Pancreas (tissue), 10 donors: ENCODE data around the gene COX5A. TPM values are rescaled to one million over a fixed set of nuclear protein-coding genes. Genes with fewer than 3 reads are reported as not detected.
"Not testable (repeated sequence)": the region's sequence is repeated elsewhere in the genome, so short reads cannot be mapped to it uniquely, and the experiment has no call there.

Experiments used
- ATAC-seq, 4 donors: fragments of 200-7000 bp; cut with Tn5 transposase; one replicate each; pipeline versions ENCODE4 v1.8.0 to v1.9.1; 2020; ENCODE audit warnings: mild to moderate bottlenecking in 4 of 4, moderate library complexity in 4 of 4
- DNase-seq, 6 donors: peaks; one replicate each; pipeline ENCODE4 v3.0.0-alpha.2; 2020
- FAIRE-seq: peaks from 2 replicates; lab custom pipeline; 2012; peaks lifted over from hg19 to GRCh38; lab: Jason Lieb, UNC
- H3K27ac ChIP-seq, 4 donors: fragments of 200-600 bp; sonication (generic); 1 replicate in 3 of 4; 2 replicates in 1 of 4; pipeline versions ENCODE4 v1.5.0 to v1.8.0; 2020
- H3K27me3 ChIP-seq, 4 donors: fragments of 200-600 bp; one replicate each; pipeline ENCODE4 v1.8.0; 2021
- H3K36me3 ChIP-seq, 3 donors: fragments of 200-600 bp; sonication (generic) in 1 of 3; one replicate each; pipeline versions ENCODE4 v1.5.0 to v1.8.0; 2020 to 2021
- H3K4me1 ChIP-seq, 3 donors: fragments of 200-600 bp; one replicate each; pipeline ENCODE4 v1.8.0; 2021
- H3K4me3 ChIP-seq, 4 donors: fragments of 200-600 bp; sonication (generic) in 2 of 4; one replicate each; pipeline versions ENCODE4 v1.5.0 to v1.8.0; 2020 to 2021
- H3K9me3 ChIP-seq, 4 donors: fragments of 200-600 bp; one replicate each; pipeline ENCODE4 v1.8.0; 2021
- WGBS, 2 donors: extraction: QIAGEN DNeasy Blood & Tissue Kit; methylation state at CpG; one replicate each; pipeline ENCODE4 v1.1.7; 2013; 5-methylcytosine and 5-hydroxymethylcytosine counted together
- intact Hi-C, 3 donors: fragments of 100-400 bp; cut with DNase I; formaldehyde crosslinking; loops; one replicate each; pipeline versions ENCODE4 v1.11.1 to v1.14.2; 2022
- polyA plus RNA-seq, 2 donors: library from polyadenylated mRNA; stranded (reverse); fragments of 200-250 nt; gene quantifications; one replicate each; pipeline ENCODE4 v1.2.3, GENCODE V29; 2013
- total RNA-seq, 6 donors: library from RNA; stranded (reverse); fragmentation: NEBNext Ultra II Directional in 4 of 6; extraction: Animal tissue kit (Norgen Biotek cat#: 25700) in 4 of 6; gene quantifications; one replicate each; pipeline versions ENCODE4 v1.2.1 to v1.2.4, GENCODE V29; 2021 to 2023
- TF ChIP-seq, protein P1 (sequence below), 4 donors: fragments of 200-600 bp; sonication (generic) in 3 of 4; IDR thresholded peaks; one replicate each; pipeline versions ENCODE4 v1.5.0 to v1.8.0; 2021; ENCODE audit warnings: antibody characterized with exemption in 4 of 4
- donor health status: healthy with polysubstance abuse.
- donor health status: DM: no; HTN: no; CAD: no; lungs with moderate emphysema.
- donor health status: DM: no; HTN: no; CAD: no.
- donor health status: control.
- donor health status: control.
- donor health status: Bipolar disorder and iron deficiency.
- donor health status: DM: yes; HTN: yes; CAD: no.
- donor health status: DM: no; HTN: no; CAD: no.
- donor health status: DM: no; HTN: no; CAD: no.
- donor health status: DM: yes; HTN: yes; CAD: no.

COX5A gene
- total and polyA plus RNA-seq, 8 donors, result 76.4 to 127 (median 92.7) TPM

DNA sequence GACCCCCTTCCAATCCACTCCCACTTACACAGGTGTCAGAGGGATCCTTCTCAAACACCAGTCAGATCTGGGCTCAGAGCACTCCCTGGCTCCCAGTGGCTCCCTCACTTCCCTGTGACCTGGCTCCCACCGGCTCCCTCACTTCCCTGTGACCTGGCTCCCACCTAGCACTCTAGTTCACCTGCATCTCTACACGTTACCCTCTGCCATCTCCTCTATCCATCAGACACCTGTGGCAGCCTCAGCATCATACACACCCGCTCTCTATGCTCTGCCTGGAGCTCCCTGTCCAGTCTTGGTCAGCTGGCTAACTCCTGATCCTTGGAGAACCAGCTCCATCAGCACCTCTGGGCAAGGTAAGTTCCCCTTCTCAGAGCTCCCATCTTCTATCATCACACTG lies 13.1 kb upstream of the COX5A start:
- Histone ChIP-seq H3K4me3 (no peak overlapping the region), H3K4me1 (peaks cover 0 to 12% (median 9%) of the 10 kb centered on the region in 3 donors), H3K27me3 (no peaks in the 10 kb centered on the region), H3K36me3 (no peaks in the 10 kb centered on the region), H3K27ac (no peak overlapping the region), H3K9me3 (no peaks in the 10 kb centered on the region)
- 50 to 54% methylated on average over 3 of the region's 3 CpGs for WGBS, 2 donors
- ATAC-seq (no peak), FAIRE-seq (no peak), DNase-seq (no peak)
- TF ChIP-seq, protein P1, sequence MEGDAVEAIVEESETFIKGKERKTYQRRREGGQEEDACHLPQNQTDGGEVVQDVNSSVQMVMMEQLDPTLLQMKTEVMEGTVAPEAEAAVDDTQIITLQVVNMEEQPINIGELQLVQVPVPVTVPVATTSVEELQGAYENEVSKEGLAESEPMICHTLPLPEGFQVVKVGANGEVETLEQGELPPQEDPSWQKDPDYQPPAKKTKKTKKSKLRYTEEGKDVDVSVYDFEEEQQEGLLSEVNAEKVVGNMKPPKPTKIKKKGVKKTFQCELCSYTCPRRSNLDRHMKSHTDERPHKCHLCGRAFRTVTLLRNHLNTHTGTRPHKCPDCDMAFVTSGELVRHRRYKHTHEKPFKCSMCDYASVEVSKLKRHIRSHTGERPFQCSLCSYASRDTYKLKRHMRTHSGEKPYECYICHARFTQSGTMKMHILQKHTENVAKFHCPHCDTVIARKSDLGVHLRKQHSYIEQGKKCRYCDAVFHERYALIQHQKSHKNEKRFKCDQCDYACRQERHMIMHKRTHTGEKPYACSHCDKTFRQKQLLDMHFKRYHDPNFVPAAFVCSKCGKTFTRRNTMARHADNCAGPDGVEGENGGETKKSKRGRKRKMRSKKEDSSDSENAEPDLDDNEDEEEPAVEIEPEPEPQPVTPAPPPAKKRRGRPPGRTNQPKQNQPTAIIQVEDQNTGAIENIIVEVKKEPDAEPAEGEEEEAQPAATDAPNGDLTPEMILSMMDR (IDR thresholded peaks at IDR 0.05), result no peak
- intact Hi-C loops, result loop anchor here (5.0 to 10.0 kb wide), 3 partner anchors 179 to 316 kb away; partner anchors contain the start of gene C15orf39 (in 1 of the 3)

DNA sequence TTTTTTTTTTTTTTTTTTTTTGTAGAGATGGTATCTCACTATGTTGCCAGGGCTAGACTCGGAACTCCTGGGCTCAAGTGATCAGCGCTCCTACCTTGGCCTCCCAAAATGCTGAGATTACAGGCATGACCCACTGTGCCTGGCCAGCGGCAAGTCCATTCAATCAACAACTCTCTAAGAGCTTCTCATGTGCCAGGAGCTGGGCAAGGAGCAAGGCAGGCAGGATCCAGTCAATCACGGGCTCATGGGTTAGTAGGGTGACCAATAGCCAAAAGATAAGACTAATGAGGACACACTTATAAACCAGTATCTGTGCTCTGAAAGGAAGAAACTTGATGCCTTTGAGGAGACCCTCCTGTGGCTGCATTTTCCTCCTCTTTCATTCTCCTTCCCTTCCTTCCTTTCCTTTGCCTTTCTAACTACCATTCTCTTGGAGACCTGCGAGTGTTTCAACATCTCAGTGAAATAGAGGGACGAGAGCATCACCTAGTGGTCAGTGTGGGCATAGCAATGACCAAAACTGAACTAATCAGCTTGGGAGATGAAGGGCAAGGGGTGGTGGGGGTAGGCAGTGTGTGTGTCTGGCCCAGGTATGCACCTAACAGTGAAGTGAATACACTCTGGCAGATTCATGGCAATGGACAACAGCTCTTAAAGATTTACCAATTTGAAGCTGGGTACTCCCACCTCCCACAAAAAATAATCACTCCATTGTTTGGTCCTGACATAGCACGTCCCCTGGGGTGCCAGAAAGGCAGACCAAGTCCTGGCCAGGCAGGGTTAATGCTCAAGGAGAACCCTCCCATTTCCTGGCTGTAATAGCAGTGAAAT lies 12.4 kb upstream of the COX5A start:
- no peaks in the 10 kb centered on the region for H3K9me3 ChIP-seq
- FAIRE-seq, result no peak
- peaks cover 0 to 11% (median 8%) of the 10 kb centered on the region in 3 donors for H3K4me1 ChIP-seq
- WGBS, 2 donors, result 38 to 43% methylated on average over 7 of the region's 7 CpGs
- H3K4me3 ChIP-seq, result no peak overlapping the region
- ATAC-seq, result peak; percentile 70 to 96 (median 89)
- no peaks in the 10 kb centered on the region for H3K27me3 ChIP-seq
- H3K36me3 ChIP-seq, result no peaks in the 10 kb centered on the region
- peak in 5 of 6 donors; percentile 58 to 85 (median 75) for DNase-seq
- TF ChIP-seq, protein P1 (IDR thresholded peaks at IDR 0.05), result peak; percentile 88 to 94 (median 92)
- intact Hi-C loops, result loop anchor here (5.0 to 10.0 kb wide), 3 partner anchors 178 to 315 kb away; partner anchors contain the start of gene C15orf39 (in 1 of the 3)
- H3K27ac ChIP-seq, result no peak overlapping the region

DNA sequence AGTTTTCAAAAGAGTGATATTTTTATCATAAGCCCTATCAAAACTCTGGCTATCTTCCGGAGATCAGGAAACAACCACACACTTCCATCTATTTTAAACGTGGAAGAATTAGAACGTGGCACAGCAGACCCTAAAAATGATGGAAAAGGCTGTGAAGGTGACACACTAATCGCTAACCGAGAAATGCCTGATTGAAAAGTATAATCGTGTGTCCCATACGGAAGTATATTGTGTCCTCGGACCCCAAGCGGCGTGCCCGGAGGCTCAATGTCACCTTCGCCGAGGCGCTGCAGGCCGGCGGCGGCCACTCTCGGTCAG lies 642 bp downstream of the COX5A start:
- intact Hi-C loops, result no loop called here
- DNase-seq, result no peak
- FAIRE-seq, result no peak
- peak in 2 of 4 donors; percentile 49 to 63 for ATAC-seq
- peak overlapping the region; percentile 84 to 94 (median 92) for H3K27ac ChIP-seq
- peaks cover 0 to 21% (median 15%) of the 10 kb centered on the region in 3 donors for H3K4me1 ChIP-seq
- H3K4me3 ChIP-seq, result peak overlapping the region; percentile 86 to 100 (median 92)
- H3K36me3 ChIP-seq, result no peaks in the 10 kb centered on the region
- 0 to 1% methylated on average over 18 of the region's 18 CpGs for whole genome bisulfite sequencing, 2 donors
- no peaks in the 10 kb centered on the region for H3K27me3 ChIP-seq
- no peaks in the 10 kb centered on the region for H3K9me3 ChIP-seq
- TF ChIP-seq, protein P1 (IDR thresholded peaks at IDR 0.05), result no peak

DNA sequence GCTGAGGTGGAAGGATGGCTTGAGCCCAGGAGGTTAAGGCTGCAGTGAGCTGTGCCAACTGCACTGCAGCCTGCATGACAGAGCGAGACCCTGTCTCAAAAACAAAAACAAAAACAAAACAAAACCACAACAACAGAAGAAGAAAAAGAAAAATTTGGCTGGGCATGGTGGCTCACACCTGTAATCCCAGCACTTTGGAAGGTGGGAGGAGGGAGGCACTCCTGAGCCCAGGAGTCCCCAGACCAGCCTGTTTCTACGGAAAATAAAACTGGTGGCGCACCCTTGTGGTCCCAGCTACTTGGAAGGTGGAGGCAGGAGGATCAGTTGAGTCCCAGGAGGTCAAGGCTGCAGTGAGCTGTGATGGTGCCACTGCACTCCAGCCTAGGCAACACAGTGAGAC lies 2.7 kb downstream of the COX5A start:
- ATAC-seq, DNase-seq, H3K4me3 ChIP-seq, H3K9me3 ChIP-seq, FAIRE-seq, intact Hi-C loops, H3K27ac ChIP-seq, H3K36me3 ChIP-seq, H3K27me3 ChIP-seq: not testable (repeated sequence)
- peaks cover 0 to 21% (median 21%) of the 10 kb centered on the region in 3 donors for H3K4me1 ChIP-seq
- 81 to 92% methylated on average over 3 of the region's 3 CpGs for WGBS, 2 donors

DNA sequence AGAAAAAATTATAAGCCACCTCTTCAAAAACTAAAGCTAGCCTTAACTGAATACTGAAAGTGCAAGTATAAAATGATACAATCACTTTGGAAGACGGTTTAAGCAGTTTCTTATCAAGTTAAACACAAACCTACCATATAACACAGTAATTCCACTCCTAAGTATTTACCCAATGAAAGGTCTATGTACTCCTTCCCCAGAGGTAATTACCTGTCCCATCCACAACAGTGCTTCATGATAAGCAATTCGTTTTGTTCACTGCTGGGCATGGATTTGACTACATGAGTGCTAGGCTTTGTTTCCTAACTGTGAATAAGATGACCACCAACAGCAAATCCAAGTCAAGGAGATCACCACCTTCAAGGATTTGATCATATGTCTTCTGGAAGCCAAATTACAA lies 4.3 kb downstream of the COX5A start:
- peaks cover 0 to 9% (median 0%) of the 10 kb centered on the region in 3 donors for H3K36me3 ChIP-seq
- peaks cover 0 to 21% (median 21%) of the 10 kb centered on the region in 3 donors for H3K4me1 ChIP-seq
- H3K4me3 ChIP-seq, result no peak overlapping the region
- intact Hi-C loops, result no loop called here
- ATAC-seq (no peak), FAIRE-seq (no peak), DNase-seq (no peak)
- 20 to 24% methylated on average over 2 of the region's 2 CpGs for WGBS, 2 donors
- no peak overlapping the region for H3K27ac ChIP-seq
- no peaks in the 10 kb centered on the region for H3K9me3 ChIP-seq
- TF ChIP-seq, protein P1 (IDR thresholded peaks at IDR 0.05), result no peak
- no peaks in the 10 kb centered on the region for H3K27me3 ChIP-seq
